ENCODE measurements around the gene MYO3B.

- TF ChIP-seq, protein P1, sequence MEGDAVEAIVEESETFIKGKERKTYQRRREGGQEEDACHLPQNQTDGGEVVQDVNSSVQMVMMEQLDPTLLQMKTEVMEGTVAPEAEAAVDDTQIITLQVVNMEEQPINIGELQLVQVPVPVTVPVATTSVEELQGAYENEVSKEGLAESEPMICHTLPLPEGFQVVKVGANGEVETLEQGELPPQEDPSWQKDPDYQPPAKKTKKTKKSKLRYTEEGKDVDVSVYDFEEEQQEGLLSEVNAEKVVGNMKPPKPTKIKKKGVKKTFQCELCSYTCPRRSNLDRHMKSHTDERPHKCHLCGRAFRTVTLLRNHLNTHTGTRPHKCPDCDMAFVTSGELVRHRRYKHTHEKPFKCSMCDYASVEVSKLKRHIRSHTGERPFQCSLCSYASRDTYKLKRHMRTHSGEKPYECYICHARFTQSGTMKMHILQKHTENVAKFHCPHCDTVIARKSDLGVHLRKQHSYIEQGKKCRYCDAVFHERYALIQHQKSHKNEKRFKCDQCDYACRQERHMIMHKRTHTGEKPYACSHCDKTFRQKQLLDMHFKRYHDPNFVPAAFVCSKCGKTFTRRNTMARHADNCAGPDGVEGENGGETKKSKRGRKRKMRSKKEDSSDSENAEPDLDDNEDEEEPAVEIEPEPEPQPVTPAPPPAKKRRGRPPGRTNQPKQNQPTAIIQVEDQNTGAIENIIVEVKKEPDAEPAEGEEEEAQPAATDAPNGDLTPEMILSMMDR (IDR thresholded peaks at IDR 0.05; ENCODE audit: low read depth, low read length), result no peak
- TF ChIP-seq, protein P2, sequence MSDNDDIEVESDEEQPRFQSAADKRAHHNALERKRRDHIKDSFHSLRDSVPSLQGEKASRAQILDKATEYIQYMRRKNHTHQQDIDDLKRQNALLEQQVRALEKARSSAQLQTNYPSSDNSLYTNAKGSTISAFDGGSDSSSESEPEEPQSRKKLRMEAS (IDR thresholded peaks at IDR 0.05; ENCODE audit: low read depth, low read length), result no peak
- TF ChIP-seq POLR2A (IDR thresholded peaks at IDR 0.05; ENCODE audit: extremely low read depth, insufficient read length), result no peak
These were observed 353.9 kb downstream of the MYO3B start for GRCh38 chr2:170531876-170532275.

All from NB4 (cell line).